OCI-LY3 (cell line): ENCODE measurements around the gene PYCR2.

Experiments
- H2AFZ ChIP-seq: fragments of 200-600, 300-600 bp; shearing (Covaris generic); 2 replicates; pipeline ENCODE4 v1.6.0; 2014; ENCODE audit warnings: antibody characterized with exemption, low read depth, low read length
- H3K27ac ChIP-seq: fragments of 200-600, 300-600 bp; sonication (generic); 2 replicates; pipeline ENCODE4 v1.5.1; 2014; ENCODE audit warnings: mild to moderate bottlenecking, low read length, moderate library complexity, mixed read lengths
- H3K27me3 ChIP-seq: fragments of 200-600, 300-600 bp; sonication (generic); 2 replicates; pipeline ENCODE4 v1.6.1; 2014; ENCODE audit warnings: low read depth, low read length, mixed read lengths
- H3K36me3 ChIP-seq: fragments of 200-600, 300-600 bp; sonication (generic); replicated peaks from 2 replicates; pipeline ENCODE3; 2014; ENCODE audit warnings: low read depth, low read length, mixed read lengths
- H3K4me1 ChIP-seq: fragments of 300-600, 200-600 bp; sonication (generic); 2 replicates; pipeline ENCODE4 v1.6.1; 2014; ENCODE audit warnings: low read length, mixed read lengths
- H3K4me2 ChIP-seq: fragments of 200-600, 300-600 bp; sonication (generic); 2 replicates; pipeline ENCODE4 v1.6.1; 2014; ENCODE audit warnings: low read length, mixed read lengths
- H3K4me3 ChIP-seq: fragments of 300-600, 200-600 bp; sonication (generic); 2 replicates; pipeline ENCODE4 v1.5.1; 2014; ENCODE audit warnings: antibody characterized with exemption, mild to moderate bottlenecking, low read length, moderate library complexity
- H3K79me2 ChIP-seq: fragments of 300-600, 200-600 bp; shearing (Covaris generic); 2 replicates; pipeline ENCODE4 v1.6.1; 2014; ENCODE audit warnings: mild to moderate bottlenecking, low read length, mixed read lengths
- H3K9ac ChIP-seq: fragments of 300-600, 200-600 bp; shearing (Covaris generic); 2 replicates; pipeline ENCODE4 v1.6.0; 2014; ENCODE audit warnings: mild to moderate bottlenecking, low read length, moderate library complexity
- H3K9me3 ChIP-seq: fragments of 200-600, 300-600 bp; shearing (Covaris generic); 2 replicates; pipeline ENCODE4 v1.6.1; 2014; ENCODE audit warnings: low read length, mixed read lengths; ENCODE audit not compliant: insufficient read depth
- H4K20me1 ChIP-seq: fragments of 200-600, 300-600 bp; sonication (generic); 2 replicates; pipeline ENCODE4 v1.6.1; 2016; ENCODE audit warnings: low read length, mixed read lengths; ENCODE audit not compliant: insufficient read depth
- CTCF ChIP-seq: fragments of 200-600, 300-600 bp; sonication (generic); IDR thresholded peaks from 2 replicates; pipeline ENCODE4 v1.5.1; 2014; ENCODE audit warnings: antibody characterized with exemption, low read length, low read depth
- EZH2phosphoT487 ChIP-seq: fragments of 200-600 bp; shearing (Covaris generic); IDR thresholded peaks from 2 replicates; pipeline ENCODE4 v1.6.1; 2018; ENCODE audit warnings: antibody characterized with exemption, mixed run types, low read depth

The PYCR2 gene

GRCh38 chr1:225949041-225949440 is 25.0 kb upstream of the PYCR2 start:
- Histone ChIP-seq H3K4me3 (no peak overlapping the region), H3K36me3 (no peaks in the 10 kb centered on the region), H2AFZ (no peak overlapping the region), H3K27me3 (peaks cover 48% of the 10 kb centered on the region), H3K9ac (no peak overlapping the region), H3K4me2 (no peak overlapping the region), H3K4me1 (peaks cover 12% of the 10 kb centered on the region), H3K27ac (no peak overlapping the region), H4K20me1 (no peaks in the 10 kb centered on the region), H3K9me3 (no peaks in the 10 kb centered on the region), H3K79me2 (no peaks in the 10 kb centered on the region)
- TF ChIP-seq CTCF (no peak), EZH2phosphoT487 (no peak)

- Histone ChIP-seq H3K79me2 (no peaks in the 10 kb centered on the region), H3K9ac (no peak overlapping the region), H3K27ac (no peak overlapping the region), H4K20me1 (no peaks in the 10 kb centered on the region), H3K36me3 (no peaks in the 10 kb centered on the region), H3K9me3 (no peaks in the 10 kb centered on the region), H3K4me2 (no peak overlapping the region), H3K4me1 (peaks cover 28% of the 10 kb centered on the region), H3K4me3 (no peak overlapping the region), H2AFZ (no peak overlapping the region), H3K27me3 (peaks cover 49% of the 10 kb centered on the region)
- no peak for TF ChIP-seq CTCF
- TF ChIP-seq EZH2phosphoT487: no peak
Measured at GRCh38 chr1:225946803-225947202, 22.8 kb upstream of the PYCR2 start.

- no peak overlapping the region for H3K27ac ChIP-seq
- peaks cover 49% of the 10 kb centered on the region for H3K27me3 ChIP-seq
- no peaks in the 10 kb centered on the region for H4K20me1 ChIP-seq
- no peak overlapping the region for H2AFZ ChIP-seq
- TF ChIP-seq CTCF: no peak
- no peak for TF ChIP-seq EZH2phosphoT487
- no peak overlapping the region for H3K4me3 ChIP-seq
- no peaks in the 10 kb centered on the region for H3K9me3 ChIP-seq
- H3K36me3 ChIP-seq: no peaks in the 10 kb centered on the region
- H3K4me2 ChIP-seq: no peak overlapping the region
- H3K79me2 ChIP-seq: no peaks in the 10 kb centered on the region
- peaks cover 28% of the 10 kb centered on the region for H3K4me1 ChIP-seq
- H3K9ac ChIP-seq: no peak overlapping the region
Measured at GRCh38 chr1:225946082-225946620, 22.1 kb upstream of the PYCR2 start.

DNA sequence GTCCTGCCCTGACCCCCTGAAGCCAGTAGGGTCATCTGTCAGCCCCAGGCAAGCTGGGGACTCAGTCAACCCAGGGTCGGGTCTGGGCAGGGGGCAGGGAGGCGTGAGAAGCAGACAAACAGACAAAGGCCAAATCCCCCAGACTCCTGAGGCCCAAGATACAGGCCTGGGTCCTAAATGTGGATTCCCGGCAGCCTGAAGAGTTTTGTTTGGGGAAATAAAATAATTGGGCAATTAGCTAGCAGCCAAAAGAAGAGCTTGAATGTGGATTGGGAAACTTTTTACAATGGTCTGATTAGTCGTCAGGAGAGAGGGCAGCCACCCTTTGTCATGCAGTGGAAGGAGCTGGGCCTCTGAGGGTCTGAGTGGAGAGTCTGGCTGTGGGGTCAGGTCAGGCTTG is 21.5 kb upstream of the PYCR2 start:
- Histone ChIP-seq H3K79me2 (no peaks in the 10 kb centered on the region), H3K4me3 (no peak overlapping the region), H3K9ac (no peak overlapping the region), H2AFZ (no peak overlapping the region), H3K27me3 (peaks cover 46% of the 10 kb centered on the region), H3K9me3 (no peaks in the 10 kb centered on the region), H4K20me1 (no peaks in the 10 kb centered on the region), H3K36me3 (no peaks in the 10 kb centered on the region), H3K27ac (no peak overlapping the region), H3K4me1 (peaks cover 28% of the 10 kb centered on the region), H3K4me2 (peak overlapping the region; percentile 65)
- TF ChIP-seq EZH2phosphoT487 (no peak), CTCF (no peak)
